ENCODE data around the gene ITPRID1.

Gene ITPRID1

DNA sequence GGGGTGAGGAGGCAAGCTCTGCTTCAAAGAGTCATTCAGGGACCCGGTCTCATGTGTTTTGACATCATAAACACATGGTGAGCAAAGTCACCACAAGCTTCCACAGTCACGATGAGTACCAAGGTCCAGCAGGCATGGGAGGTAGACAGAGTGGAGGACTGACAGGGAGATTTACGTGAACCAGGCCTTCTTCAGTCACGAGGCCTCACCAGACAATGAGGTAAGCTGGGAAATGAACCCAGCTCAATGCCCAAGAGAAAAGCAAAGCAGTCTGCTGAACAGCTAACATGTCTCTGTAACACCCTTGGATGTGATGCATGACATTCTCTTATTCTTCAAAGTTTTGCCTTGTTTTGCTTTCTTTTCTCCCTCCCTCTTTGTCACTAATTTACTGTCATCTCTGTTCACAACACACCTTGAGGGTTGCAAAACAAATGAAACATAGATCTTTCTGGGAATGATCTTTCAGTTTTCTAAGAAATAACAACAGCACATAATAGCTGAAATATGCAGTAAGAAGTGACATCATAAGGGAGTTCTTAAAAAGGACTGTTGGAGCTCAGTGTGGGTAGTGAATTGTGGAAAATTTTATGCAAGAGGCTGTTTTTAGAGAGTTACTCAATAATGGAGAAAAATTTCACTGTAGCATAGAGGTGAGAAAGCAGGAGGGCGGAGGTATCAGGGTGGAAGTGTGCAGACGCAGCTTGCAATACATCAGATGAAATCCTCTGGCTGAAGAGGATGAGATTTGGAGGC lies 182.1 kb downstream of the ITPRID1 start:
- DNase-seq (ENCODE audit: low spot score): no peak

DNA sequence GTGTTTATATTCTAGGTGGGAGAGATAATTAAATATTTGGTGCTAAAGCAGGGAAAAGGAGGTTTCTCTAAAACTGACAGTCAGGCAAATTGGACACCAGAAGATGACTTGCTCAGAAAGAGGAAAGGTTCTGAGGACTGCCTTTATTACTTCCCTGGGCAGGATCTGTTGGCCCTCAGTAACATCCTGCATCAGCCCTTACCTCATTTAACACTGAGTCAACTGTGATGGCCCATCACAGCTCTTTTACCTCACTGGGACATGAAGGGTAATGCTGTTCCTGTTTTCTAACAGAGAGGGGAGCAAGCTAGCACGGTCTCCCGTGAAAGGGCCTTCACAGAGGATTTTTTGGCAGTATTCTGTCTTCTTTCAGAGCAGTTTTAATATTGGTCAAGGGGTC lies 185.2 kb downstream of the ITPRID1 start:
- DNase-seq (ENCODE audit: low spot score): no peak

DNA sequence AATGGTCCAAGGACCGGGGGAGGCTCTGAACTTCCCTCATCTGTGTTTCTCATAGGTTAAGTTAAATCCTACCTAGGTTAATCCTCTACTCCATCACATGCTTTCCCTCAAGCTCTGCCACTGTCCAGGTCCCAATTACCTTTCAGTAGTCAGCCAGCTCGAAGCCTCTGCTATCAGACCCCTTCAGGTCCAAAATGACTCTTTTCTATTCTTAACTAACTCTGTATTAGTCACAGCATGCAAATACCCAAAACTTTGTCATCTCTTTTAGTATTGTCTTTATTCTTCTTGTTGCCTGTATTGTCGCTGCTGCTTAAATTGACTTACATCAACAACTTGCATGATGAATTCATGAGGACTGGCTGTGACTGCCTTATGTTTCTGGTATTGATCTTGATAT lies 188.5 kb downstream of the ITPRID1 start:
- no peak for DNase-seq (ENCODE audit: low spot score)

DNA sequence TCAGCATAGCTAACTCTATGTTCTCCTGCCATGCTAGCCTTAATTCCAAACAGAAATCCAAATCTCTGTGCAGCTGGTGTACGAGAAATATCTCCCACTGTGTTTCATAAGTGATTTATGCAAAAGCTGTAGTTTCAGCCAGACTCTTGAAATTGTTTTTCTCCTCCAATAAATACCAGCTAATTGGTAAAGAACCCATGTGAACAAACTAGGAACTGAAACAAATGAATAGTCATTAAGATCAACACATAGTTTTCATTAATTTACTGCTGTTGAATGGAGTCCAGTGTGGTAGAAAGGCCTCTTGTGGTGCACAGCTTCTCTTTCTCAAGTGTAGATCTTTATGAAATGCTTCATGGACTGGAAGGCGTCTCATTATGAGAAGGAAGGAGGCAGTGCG lies 191.5 kb downstream of the ITPRID1 start:
- no peak for DNase-seq (ENCODE audit: low spot score)

DNA sequence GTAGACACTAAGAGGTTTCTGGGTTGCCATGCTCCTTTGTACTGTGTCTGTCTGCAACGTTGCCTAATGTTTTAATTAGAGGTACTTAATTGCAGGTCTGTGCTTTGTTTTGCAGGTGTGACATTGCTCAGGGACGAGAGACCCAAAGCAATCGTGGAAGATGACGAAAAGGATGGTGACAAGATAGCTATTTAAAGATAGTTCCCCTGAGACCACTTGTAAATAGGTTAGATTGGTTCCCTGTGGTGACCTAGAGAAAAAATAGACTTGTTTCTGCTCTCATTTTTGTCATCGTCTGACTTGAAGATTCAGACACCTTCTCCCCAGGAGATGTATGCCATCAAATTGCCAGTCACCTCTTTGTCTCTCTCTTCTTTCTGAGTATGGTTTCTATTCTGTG lies 193.2 kb downstream of the ITPRID1 start:
- DNase-seq (ENCODE audit: low spot score): no peak
